Ishikawa (cell line): ENCODE data around the gene RHAG.

Experiments
- CEBPB ChIP-seq: IDR thresholded peaks from 2 replicates; pipeline ENCODE4 v1.6.1; 2012
- CREB1 ChIP-seq: IDR thresholded peaks from 2 replicates; pipeline ENCODE4 v1.6.1; 2012; ENCODE audit warnings: low read depth
- EGR1 ChIP-seq: IDR thresholded peaks from 2 replicates; pipeline ENCODE4 v1.6.1; 2012
- EP300 ChIP-seq: IDR thresholded peaks from 2 replicates; pipeline ENCODE4 v1.6.1; 2012; ENCODE audit warnings: borderline replicate concordance
- FOXM1 ChIP-seq: IDR thresholded peaks from 2 replicates; pipeline ENCODE4 v1.6.1; 2012; ENCODE audit warnings: low read depth, borderline replicate concordance
- NFIC ChIP-seq: IDR thresholded peaks from 2 replicates; pipeline ENCODE4 v1.6.1; 2012
- RAD21 ChIP-seq: IDR thresholded peaks from 2 replicates; pipeline ENCODE4 v1.6.1; 2012; ENCODE audit warnings: low read depth
- TAF1 ChIP-seq: IDR thresholded peaks from 2 replicates; pipeline ENCODE4 v1.6.1; 2012; ENCODE audit warnings: low read depth, mild to moderate bottlenecking
- TCF12 ChIP-seq: IDR thresholded peaks from 2 replicates; pipeline ENCODE4 v1.6.1; 2012; ENCODE audit warnings: low read depth
- TEAD4 ChIP-seq: IDR thresholded peaks from 2 replicates; pipeline ENCODE4 v1.6.1; 2012
- YY1 ChIP-seq: IDR thresholded peaks from 2 replicates; pipeline ENCODE4 v1.6.1; 2012; ENCODE audit warnings: low read depth
- ZBTB7A ChIP-seq: IDR thresholded peaks from 2 replicates; pipeline ENCODE4 v1.6.1; 2012; ENCODE audit warnings: low read depth
- TF ChIP-seq, protein P1 (sequence below): IDR thresholded peaks from 2 replicates; pipeline ENCODE4 v1.6.1; 2012
- TF ChIP-seq, protein P2 (sequence below): IDR thresholded peaks from 2 replicates; pipeline ENCODE4 v1.6.1; 2012; ENCODE audit warnings: low read depth, mild to moderate bottlenecking
- TF ChIP-seq, protein P3 (sequence below): IDR thresholded peaks from 2 replicates; pipeline ENCODE4 v1.6.1; 2012

The RHAG gene

DNA sequence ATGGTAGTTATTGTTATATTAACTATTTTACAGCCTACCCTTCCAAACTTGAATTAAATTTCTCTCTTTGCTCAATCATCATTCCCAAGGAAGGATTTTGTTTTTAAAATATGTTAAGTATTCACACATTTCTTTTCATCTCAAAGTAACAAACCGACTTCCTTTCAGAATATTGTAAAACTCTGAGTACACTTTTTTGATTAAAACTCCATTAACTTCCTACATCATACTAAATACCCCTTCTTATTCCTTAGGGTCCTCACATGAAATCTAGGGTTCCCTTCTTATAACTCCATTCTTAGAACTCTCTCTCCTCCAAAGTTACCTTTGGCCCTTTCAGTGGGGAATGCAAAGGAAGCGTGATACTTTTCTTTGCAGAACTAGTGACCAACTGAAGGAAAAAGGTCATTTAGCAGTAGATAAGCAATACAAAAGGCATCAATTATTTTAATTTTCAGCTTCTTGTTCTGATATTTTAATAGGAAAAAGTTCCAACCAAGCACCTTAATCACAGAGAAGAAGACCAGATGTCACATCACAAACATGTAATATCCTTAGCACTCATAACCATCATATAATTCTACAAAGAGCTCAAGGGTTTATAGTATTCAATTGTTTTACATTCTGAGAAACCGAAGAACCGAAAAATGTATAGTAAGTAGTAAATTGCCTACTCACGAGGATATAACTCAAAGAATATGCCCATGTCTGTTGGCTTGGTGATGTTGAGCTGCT, 494 bp downstream of the RHAG start:
- TF ChIP-seq, protein P1, sequence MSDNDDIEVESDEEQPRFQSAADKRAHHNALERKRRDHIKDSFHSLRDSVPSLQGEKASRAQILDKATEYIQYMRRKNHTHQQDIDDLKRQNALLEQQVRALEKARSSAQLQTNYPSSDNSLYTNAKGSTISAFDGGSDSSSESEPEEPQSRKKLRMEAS: no peak
- TF ChIP-seq RAD21 (no peak), ZBTB7A (no peak), TCF12 (no peak), EGR1 (no peak), NFIC (no peak), CEBPB (no peak), CREB1 (no peak), YY1 (no peak), TEAD4 (no peak), TAF1 (no peak), FOXM1 (no peak), EP300 (no peak)
- TF ChIP-seq, protein P2, sequence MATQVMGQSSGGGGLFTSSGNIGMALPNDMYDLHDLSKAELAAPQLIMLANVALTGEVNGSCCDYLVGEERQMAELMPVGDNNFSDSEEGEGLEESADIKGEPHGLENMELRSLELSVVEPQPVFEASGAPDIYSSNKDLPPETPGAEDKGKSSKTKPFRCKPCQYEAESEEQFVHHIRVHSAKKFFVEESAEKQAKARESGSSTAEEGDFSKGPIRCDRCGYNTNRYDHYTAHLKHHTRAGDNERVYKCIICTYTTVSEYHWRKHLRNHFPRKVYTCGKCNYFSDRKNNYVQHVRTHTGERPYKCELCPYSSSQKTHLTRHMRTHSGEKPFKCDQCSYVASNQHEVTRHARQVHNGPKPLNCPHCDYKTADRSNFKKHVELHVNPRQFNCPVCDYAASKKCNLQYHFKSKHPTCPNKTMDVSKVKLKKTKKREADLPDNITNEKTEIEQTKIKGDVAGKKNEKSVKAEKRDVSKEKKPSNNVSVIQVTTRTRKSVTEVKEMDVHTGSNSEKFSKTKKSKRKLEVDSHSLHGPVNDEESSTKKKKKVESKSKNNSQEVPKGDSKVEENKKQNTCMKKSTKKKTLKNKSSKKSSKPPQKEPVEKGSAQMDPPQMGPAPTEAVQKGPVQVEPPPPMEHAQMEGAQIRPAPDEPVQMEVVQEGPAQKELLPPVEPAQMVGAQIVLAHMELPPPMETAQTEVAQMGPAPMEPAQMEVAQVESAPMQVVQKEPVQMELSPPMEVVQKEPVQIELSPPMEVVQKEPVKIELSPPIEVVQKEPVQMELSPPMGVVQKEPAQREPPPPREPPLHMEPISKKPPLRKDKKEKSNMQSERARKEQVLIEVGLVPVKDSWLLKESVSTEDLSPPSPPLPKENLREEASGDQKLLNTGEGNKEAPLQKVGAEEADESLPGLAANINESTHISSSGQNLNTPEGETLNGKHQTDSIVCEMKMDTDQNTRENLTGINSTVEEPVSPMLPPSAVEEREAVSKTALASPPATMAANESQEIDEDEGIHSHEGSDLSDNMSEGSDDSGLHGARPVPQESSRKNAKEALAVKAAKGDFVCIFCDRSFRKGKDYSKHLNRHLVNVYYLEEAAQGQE: no peak
- TF ChIP-seq, protein P3, sequence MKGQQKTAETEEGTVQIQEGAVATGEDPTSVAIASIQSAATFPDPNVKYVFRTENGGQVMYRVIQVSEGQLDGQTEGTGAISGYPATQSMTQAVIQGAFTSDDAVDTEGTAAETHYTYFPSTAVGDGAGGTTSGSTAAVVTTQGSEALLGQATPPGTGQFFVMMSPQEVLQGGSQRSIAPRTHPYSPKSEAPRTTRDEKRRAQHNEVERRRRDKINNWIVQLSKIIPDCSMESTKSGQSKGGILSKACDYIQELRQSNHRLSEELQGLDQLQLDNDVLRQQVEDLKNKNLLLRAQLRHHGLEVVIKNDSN: no peak

DNA sequence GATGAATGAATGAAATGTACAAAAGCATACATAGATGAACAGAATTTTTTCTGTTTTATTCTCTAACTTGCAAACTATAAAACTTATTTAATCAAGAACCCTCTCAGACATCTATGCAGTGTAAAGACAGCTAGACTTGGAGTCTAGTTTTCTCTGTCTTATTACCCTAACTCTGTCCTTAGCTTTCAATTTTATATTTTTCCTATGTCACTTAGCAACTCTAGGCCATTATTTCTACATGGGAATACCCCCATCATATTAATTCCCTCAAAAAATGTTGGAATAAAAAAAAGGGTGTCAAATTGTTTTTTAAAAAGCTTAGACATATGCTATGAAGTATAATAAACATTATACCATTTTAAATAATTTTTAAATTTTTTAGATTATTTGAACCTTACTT, 1.2 kb downstream of the RHAG start:
- TF ChIP-seq EP300 (no peak), CREB1 (no peak), CEBPB (no peak), TEAD4 (no peak), YY1 (no peak), NFIC (no peak), TCF12 (no peak)
- TF ChIP-seq, protein P3: no peak

DNA sequence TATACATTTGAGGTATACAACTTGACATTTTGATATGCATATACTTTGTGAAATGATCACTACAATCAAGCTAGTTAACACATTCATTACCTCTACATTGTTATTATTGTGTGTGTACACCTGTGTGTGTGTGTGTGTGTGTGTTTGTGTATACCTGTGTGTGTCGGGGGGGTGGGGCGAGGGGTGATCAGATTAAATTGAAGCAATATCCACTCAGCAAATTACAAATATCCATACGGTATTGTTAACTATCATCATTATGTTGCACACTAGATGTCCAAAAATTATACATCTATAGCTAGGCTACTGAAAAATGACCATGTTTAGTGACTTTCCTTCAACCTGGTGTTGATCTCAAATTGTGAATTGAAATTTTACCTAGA, 1.8 kb downstream of the RHAG start:
- TF ChIP-seq TEAD4: no peak
- no peak for TF ChIP-seq ZBTB7A
- TF ChIP-seq, protein P2: no peak
- TF ChIP-seq, protein P3: no peak
- no peak for TF ChIP-seq NFIC
- TF ChIP-seq CEBPB: no peak
- no peak for TF ChIP-seq EGR1
- no peak for TF ChIP-seq EP300
- TF ChIP-seq TAF1: no peak
- TF ChIP-seq YY1: no peak

DNA sequence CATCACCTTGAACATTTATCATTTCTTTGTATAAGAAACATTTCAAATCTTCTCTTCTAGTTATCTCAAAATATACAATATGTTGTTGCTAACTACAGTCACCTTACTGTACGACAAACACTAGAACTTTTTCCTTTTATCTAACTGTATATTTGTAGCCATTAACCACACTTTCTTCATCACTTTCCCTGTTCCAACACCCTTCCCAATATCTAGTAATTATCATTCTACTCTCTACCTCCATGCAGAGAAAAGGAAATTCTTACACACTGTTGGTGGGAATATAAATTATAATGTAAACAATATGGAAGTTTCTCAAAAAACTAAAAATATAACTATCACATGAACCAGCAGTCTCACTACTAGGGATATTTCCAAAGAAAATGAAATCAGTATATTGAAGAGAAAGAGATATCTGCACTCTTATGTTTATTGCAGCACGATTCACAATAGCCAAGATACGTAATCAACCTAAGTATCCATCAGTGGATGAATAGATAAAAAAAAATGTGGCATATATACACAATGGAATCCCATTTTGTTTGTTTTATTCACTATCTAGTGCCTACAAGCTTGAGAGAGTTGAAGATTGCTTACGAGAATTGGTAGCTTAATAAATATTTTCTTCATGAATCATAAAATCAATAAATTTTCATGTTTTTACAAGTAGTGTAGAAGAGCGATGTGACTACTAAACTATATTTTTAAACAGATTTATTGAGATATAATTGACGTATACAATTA, 2.4 kb downstream of the RHAG start:
- no peak for TF ChIP-seq EP300
- TF ChIP-seq, protein P3: no peak

DNA sequence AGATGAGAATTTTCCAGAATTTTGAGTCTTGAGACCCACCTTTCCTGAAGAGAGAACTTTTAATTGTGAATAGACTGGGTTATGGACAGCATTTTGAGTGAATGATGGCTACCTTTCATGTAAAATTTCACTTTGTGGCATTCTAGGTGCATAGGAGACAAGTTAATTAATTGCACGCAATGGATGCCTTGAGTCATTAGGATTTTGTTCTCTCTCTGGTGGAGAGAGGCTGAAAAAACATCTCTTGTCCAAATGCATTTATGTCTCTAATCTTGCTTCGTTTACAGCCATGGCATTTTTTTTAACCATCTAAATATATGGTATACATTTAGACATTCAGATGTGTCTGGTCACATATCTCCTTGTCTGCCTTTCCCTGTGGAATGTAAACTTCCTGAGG, 3.1 kb downstream of the RHAG start:
- TF ChIP-seq, protein P2: no peak
- TF ChIP-seq TEAD4 (no peak), NFIC (no peak), ZBTB7A (no peak), TAF1 (no peak)
